Heart right ventricle (tissue), 16 donors: ENCODE results near the gene SUGP2. TPM values are rescaled to one million over a fixed set of nuclear protein-coding genes. Genes with fewer than 3 reads are reported as not detected.

ENCODE experiments used
- ATAC-seq, 8 donors: fragments of 200-7000 bp; cut with Tn5 transposase; one replicate each; pipeline ENCODE4 v1.9.1; 2020; ENCODE audit warnings: mild to moderate bottlenecking in 8 of 8, moderate library complexity in 8 of 8, moderate number of reproducible peaks in 1 of 8
- DNase-seq, 2 donors: peaks; one replicate each; pipeline ENCODE4 v3.0.0-alpha.2; 2020
- H3K27ac ChIP-seq, 10 donors: fragments of 200-600 bp; sonication (generic) in 2 of 10; one replicate each; pipeline versions ENCODE4 v1.5.0 to v1.8.0; 2020 to 2022; ENCODE audit warnings: mild to moderate bottlenecking in 3 of 10
- H3K27me3 ChIP-seq, 7 donors: fragments of 200-600 bp; one replicate each; pipeline ENCODE4 v1.8.0; 2021 to 2022; ENCODE audit warnings: mild to moderate bottlenecking in 2 of 7
- H3K36me3 ChIP-seq, 9 donors: fragments of 200-600 bp; sonication (generic) in 1 of 9; one replicate each; pipeline versions ENCODE4 v1.5.0 to v1.8.0; 2020 to 2022; ENCODE audit warnings: mild to moderate bottlenecking in 2 of 9
- H3K4me1 ChIP-seq, 9 donors: fragments of 200-600 bp; sonication (generic) in 1 of 9; one replicate each; pipeline versions ENCODE4 v1.5.0 to v1.8.0; 2020 to 2022; ENCODE audit warnings: mild to moderate bottlenecking in 4 of 9
- H3K4me3 ChIP-seq, 10 donors: fragments of 200-600 bp; sonication (generic) in 2 of 10; one replicate each; pipeline versions ENCODE4 v1.5.0 to v1.8.0; 2020 to 2022; ENCODE audit warnings: mild to moderate bottlenecking in 7 of 10, moderate library complexity in 2 of 10
- H3K9me3 ChIP-seq, 11 donors: fragments of 200-600 bp in 10 of 11; sonication (generic) in 2 of 11; one replicate each; pipeline versions ENCODE4 v1.5.0 to v1.8.0; 2013 to 2022; ENCODE audit warnings: mild to moderate bottlenecking in 2 of 11, control low read depth in 1 of 11, moderate library complexity in 1 of 11
- WGBS, 2 donors: extraction: QIAGEN DNeasy Blood & Tissue Kit; methylation state at CpG; one replicate each; pipeline ENCODE4 v1.1.7; 2013; ENCODE audit warnings: inconsistent platforms in 1 of 2; 5-methylcytosine and 5-hydroxymethylcytosine counted together
- intact Hi-C, 10 donors: fragments of 100-400 bp; cut with DNase I; formaldehyde crosslinking; loops; one replicate each; pipeline versions ENCODE4 v1.11.1 to v1.14.2; 2022
- polyA plus RNA-seq, 2 donors: library from polyadenylated mRNA; stranded (reverse); fragments of 200-250 nt; gene quantifications; one replicate each; pipeline ENCODE4 v1.2.3, GENCODE V29; 2013
- total RNA-seq, 10 donors: library from RNA; stranded (reverse); fragmentation: NEBNext Ultra II Directional in 3 of 10; extraction: Animal tissue kit (Norgen Biotek cat#: 25700) in 3 of 10; gene quantifications; one replicate each; pipeline versions ENCODE4 v1.2.1 to v1.2.4, GENCODE V29; 2021 to 2023
- TF ChIP-seq, protein P1 (sequence below), 9 donors: fragments of 200-600 bp; sonication (generic) in 2 of 9; IDR thresholded peaks; one replicate each; pipeline versions ENCODE4 v1.5.0 to v1.8.0; 2021 to 2022; ENCODE audit warnings: antibody characterized with exemption in 9 of 9, mild to moderate bottlenecking in 5 of 9, moderate library complexity in 1 of 9
- donor health status: Arrhythmogenic right ventricular cardiomyopathy.
- donor health status: ischemic (EF 13 %, LVEDD 7.1; RV severe dilation, severe dysfunction).
- donor health status: healthy with polysubstance abuse.
- donor health status: DM: no; HTN: yes; CAD: no.
- donor health status: DM: no; HTN: no; CAD: no.
- donor health status: ischemic (EF 25% LVEDD 6.9; RV normal size, moderate dysfunction).
- donor health status: ischemic (EF 25% LVEDD 5.7; RV mildly dilated, moderate dysfunction).
- donor health status: healthy.
- donor health status: DM: yes; HTN: yes; CAD: no.
- donor health status: Ischemic cardiomyopathy.
- donor health status: ischemic (EF 35%, LVEDD 5.7; RV mildly dilated, moderate dysfunction).
- donor health status: nonischemic (EF 11% LVEDD 7.7; RV severe dilation, severe dysfunction).
- donor health status: DM: yes; HTN: yes; CAD: no.
- donor health status: PGD.
- donor health status: ischemic (EF 29% LVEDD 5.4; RV normal size, mild dysfunction).
- donor health status: nonischemic (EF 23%, LVEDD 6.1; RV moderate dilation, normal function).

The SUGP2 gene
- total and polyA plus RNA-seq, 12 donors: 27.2 to 85.2 (median 63.3) TPM

DNA sequence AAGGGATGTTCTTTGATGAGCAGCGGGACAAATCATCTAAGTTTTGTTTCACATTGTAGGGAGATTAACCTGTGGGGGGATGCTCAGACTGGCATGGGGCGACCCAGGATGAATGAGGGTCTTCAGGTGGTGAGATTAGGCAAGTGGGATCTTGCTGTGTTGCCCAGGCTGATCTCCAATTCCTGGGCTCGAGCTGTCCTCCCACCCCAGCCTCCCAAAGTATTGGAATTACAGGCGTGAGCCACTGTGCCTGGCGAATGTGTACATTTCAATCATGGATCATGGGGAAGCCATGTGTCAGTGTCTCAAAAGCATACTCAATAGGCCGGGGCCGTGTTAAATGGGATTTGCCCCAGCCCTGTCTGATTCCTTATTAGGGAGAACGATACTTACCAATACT lies 38.6 kb upstream of the SUGP2 start:
- ATAC-seq (no peak), DNase-seq (no peak)
- H3K36me3 ChIP-seq: peaks cover 0 to 12% (median 0%) of the 10 kb centered on the region in 9 donors
- H3K9me3 ChIP-seq: no peaks in the 10 kb centered on the region
- WGBS, 2 donors: 94 to 95% methylated on average over 8 of the region's 8 CpGs
- H3K27me3 ChIP-seq: no peaks in the 10 kb centered on the region
- H3K4me3 ChIP-seq: no peak overlapping the region
- no peak overlapping the region for H3K27ac ChIP-seq
- intact Hi-C loops: no loop called here
- TF ChIP-seq, protein P1, sequence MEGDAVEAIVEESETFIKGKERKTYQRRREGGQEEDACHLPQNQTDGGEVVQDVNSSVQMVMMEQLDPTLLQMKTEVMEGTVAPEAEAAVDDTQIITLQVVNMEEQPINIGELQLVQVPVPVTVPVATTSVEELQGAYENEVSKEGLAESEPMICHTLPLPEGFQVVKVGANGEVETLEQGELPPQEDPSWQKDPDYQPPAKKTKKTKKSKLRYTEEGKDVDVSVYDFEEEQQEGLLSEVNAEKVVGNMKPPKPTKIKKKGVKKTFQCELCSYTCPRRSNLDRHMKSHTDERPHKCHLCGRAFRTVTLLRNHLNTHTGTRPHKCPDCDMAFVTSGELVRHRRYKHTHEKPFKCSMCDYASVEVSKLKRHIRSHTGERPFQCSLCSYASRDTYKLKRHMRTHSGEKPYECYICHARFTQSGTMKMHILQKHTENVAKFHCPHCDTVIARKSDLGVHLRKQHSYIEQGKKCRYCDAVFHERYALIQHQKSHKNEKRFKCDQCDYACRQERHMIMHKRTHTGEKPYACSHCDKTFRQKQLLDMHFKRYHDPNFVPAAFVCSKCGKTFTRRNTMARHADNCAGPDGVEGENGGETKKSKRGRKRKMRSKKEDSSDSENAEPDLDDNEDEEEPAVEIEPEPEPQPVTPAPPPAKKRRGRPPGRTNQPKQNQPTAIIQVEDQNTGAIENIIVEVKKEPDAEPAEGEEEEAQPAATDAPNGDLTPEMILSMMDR (IDR thresholded peaks at IDR 0.05): no peak
- H3K4me1 ChIP-seq: peaks cover 0 to 36% (median 25%) of the 10 kb centered on the region in 9 donors

- H3K27ac ChIP-seq: peak overlapping the region in 8 of 10 donors; percentile 8 to 63 (median 58)
- H3K4me3 ChIP-seq: no peak overlapping the region
- H3K4me1 ChIP-seq: peaks cover 0 to 48% (median 37%) of the 10 kb centered on the region in 9 donors
- ATAC-seq (peak in 2 of 8 donors; percentile 28 to 42), DNase-seq (no peak)
- no peaks in the 10 kb centered on the region for H3K27me3 ChIP-seq
- WGBS, 2 donors: 69 to 70% methylated on average over 11 of the region's 11 CpGs
- intact Hi-C loops: no loop called here
- TF ChIP-seq, protein P1 (IDR thresholded peaks at IDR 0.05): no peak
- H3K9me3 ChIP-seq: no peaks in the 10 kb centered on the region
- H3K36me3 ChIP-seq: no peaks in the 10 kb centered on the region
Measured at GRCh38 chr19:19068659-19069654, 35.6 kb upstream of the SUGP2 start.

- TF ChIP-seq, protein P1 (IDR thresholded peaks at IDR 0.05): no peak
- Histone ChIP-seq H3K36me3 (no peaks in the 10 kb centered on the region), H3K4me1 (peaks cover 0 to 55% (median 44%) of the 10 kb centered on the region in 9 donors), H3K27ac (peak overlapping the region in 6 of 10 donors; percentile 3 to 28 (median 22)), H3K27me3 (no peaks in the 10 kb centered on the region), H3K4me3 (no peak overlapping the region), H3K9me3 (no peaks in the 10 kb centered on the region)
- intact Hi-C loops: no loop called here
- DNase-seq (peak in 1 of 2 donors; percentile 28), ATAC-seq (no peak)
- 67 to 77% methylated on average over 11 of the region's 11 CpGs for WGBS, 2 donors
Measured at GRCh38 chr19:19067276-19068072, 34.2 kb upstream of the SUGP2 start.
